Suppressor macrophage (primary cell): ENCODE results near the gene KIF20B.
"Not testable (repeated sequence)": the region's sequence is repeated elsewhere in the genome, so short reads cannot be mapped to it uniquely, and the experiment has no call there.

Source experiments
- DNase-seq, 4 experiments: peaks; one replicate each; pipeline ENCODE4 v3.0.0-alpha.2; 2020 to 2022

KIF20B gene

DNA sequence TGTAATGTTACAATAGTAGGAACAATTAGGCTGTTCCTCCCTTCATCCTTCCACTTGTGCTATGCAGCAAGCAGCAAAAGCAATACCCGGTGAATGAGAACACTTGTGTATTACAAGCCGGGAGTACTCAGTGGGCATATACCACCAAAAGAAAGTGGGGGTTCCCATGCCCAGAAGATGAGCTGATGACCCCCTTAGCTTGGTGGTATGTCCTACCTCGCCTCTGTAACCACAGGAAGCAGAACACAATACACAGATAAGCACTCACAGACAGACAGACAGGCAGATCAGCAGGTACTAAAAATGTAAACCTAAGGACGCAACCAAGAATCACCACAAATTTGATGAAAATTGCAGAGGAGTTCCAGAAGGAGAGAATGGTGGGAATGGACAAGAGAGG is 15.5 kb upstream of the KIF20B start:
- no peak for DNase-seq

DNA sequence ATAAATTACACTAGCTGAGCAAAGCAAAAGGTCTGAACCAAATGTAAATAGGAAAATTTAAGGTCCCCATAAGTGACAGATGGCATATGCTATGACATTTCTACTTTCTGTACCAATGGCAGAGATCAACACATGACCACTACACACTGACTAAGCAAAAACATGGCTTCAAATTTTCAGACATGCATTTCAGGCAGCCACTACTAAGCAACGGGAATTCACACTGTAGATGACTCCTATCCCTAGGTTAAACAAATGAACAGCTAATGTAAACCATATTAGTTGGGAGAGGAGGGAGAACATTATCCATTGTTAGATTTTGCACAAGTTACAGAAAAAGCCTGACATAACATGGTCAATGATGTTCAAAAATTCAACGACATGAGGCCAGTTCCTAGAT is 11.4 kb upstream of the KIF20B start:
- no peak for DNase-seq

DNA sequence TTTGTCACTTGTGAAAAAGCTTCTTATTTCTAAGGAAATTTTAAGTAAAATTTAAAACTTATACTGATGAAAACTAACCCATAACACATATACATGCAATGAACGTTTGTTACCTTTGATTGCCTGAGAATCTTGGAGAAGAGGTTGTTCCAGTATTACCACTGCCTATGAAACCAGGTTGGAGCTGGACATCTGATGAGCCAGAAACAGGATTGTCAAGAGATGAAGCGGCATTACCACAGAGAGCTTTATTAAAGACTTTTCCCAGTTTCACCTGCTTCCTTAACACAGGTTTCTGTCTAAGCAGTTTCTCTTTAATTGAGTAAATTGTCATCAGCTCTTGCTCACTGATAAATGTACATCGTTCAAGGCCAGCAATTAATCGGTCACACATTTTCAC is 9.0 kb upstream of the KIF20B start:
- no peak for DNase-seq

DNA sequence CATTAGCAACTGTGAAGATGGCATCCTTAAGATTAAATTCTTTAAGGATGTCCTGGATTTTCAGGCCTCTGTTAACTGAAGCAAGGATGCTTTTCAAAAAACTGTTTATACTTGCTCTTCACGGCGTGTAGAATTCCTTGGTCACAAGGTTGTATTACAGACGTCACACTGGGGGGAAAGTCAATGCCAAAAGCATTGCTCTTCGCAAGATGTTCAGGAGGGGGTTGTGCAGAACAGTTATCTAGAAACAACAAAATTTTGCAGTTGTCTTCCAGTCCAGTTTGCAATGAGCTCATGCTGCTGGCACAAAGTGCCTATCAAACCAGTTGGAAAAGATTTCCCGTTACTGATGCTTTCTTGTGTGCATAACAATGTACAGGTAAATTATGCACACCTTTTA is 8.2 kb upstream of the KIF20B start:
- DNase-seq = no peak

DNA sequence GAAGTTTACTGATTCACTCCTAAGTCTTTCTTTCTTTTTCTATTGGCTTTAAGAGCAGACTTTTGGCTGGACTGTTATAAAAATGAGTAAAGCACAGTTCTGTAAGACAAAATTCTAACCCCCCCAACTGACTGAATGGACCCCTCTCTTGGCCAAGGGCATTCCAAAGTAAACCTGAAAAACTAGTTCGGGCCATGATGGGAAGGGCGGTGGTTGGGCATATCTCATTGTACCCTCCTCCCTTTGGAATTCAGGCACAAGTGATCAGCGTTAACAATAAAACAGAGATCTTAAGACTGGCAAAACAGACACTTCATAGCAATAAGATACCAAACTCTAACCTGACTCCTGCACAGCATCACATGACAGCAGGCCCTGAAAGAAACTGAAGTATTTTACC is 6.1 kb upstream of the KIF20B start:
- no peak for DNase-seq

DNA sequence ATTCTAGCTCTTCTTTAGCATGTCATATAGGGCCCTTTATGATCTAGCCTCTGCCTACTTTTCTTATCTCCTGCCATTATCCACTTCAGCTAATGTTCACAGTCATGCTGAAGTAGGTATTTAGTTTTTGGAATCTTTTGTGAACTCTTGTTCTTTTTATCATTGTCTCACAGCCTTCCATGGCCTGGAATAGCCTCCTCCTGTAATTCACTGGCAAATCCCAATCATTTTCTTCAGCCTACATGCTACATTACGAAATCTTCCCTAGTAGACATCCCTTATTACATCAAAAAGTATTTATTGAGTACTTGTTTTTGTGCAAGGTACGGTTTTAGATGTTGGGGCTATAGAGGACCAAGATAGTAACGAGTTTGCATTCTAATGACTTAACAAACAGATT is 3.4 kb upstream of the KIF20B start:
- DNase-seq = no peak

DNA sequence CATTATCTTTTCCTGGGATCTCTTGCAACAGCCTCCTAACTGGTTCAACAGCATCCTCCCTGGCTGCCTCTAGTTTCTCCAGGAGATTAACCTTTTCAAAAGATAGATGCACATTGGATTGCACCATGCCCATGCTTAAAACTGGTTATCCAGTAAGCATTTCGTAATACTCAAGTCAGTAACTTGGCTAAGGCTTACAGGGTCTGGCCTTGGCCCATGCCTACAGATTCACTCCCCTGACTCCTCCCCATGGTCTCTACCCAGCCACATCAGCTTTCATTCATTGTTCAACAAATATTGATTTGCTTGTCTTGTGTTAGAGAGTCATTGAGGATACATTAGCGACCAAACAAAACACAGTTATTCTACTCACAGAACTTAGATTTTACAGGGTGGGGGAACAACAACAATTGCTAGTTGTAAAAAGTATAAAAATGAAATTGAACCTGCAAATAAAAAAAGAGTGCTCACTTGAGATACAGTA is 1.8 kb upstream of the KIF20B start:
- DNase-seq = no peak

DNA sequence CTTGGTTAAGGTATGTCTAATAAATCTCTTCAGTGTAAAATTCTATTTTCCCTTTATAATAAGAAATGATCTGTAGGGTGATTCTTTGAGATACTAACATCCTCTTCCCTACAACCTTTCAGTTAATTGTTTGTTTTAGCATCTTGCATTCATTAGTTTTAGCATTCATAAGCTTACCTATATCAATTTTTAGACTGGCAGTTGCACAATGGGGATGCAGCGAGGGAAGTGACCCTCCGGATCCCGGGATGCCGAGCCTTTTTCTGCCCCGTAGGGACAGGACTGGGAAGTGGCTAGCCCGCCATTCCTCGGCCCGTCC is 508 bp upstream of the KIF20B start:
- DNase-seq = no peak

DNA sequence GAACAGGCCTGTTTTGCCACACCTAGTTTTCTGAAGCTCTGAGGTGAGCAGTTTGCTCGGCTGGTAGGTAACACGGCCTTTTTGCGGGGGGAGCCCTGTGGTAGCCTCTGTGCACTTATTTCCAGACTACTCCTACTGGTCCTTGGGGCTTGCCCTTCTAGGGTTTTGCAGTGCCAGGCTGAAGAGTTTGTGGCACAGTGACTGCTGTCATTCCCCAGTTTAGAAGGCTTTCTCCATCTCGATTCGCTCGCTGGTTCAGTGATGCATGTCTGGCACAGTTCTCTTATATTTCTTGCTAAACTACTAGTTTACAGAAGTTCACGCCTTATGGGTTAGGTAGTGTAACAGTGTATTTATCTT is 711 bp downstream of the KIF20B start:
- DNase-seq = peak in 3 of 4 experiments; percentile 2 to 20 (median 2)

DNA sequence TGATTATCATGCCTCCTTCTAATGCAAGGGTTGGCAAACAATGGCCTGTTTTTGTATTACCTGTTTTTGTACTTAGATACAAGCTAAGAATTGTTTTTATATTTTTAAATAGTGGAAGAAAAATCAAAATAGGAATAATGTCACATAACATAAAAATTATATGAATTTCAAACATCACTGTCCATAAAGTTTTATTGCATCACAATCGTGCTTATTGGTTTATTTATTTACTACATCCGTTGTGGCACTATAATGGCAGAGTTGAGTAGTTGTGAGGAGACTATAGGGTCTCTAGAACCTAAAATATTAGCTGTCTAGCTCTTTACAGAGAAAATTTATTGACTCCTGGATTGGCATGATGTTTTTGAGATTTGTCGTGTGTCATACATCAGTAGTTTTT is 4.1 kb downstream of the KIF20B start:
- no peak for DNase-seq

DNA sequence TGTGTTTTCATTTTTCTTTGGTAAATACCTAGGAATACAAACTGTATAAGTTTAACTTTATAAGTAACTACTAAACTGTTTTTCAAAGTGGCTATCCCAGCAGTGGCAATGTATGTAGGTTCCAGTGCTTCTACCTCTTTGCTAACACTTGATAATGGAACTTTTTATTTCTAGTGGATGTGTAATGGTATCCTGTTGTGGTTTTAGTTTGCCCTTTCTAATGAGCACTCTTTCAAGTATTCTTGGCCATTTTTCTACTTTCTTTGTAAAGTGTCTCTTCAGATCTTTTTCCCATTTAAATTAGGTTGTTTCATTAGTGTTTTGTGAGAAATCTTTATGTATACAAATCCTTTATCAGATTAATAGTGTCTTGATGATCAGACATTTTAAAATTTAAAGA is 4.6 kb downstream of the KIF20B start:
- no peak for DNase-seq

DNA sequence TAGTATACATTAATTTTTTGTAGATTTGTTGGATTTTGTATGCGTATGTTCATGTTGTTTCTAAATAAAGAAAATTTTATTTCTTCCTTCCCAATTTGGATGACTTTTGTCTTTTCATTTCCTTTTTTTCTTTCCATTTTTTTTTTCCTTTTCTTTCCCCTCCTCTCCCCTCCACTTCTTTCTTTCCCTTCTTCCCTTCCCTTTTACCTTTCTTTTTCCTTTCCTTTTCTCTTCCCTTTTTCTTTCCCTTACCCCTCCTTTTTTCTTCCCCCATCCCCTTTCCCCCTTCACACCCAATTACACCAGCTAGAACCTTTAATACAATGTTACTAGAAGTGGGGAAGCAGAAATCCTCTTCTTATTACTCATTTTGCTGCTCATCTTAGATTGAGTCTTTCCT is 6.0 kb downstream of the KIF20B start:
- DNase-seq = no peak

DNA sequence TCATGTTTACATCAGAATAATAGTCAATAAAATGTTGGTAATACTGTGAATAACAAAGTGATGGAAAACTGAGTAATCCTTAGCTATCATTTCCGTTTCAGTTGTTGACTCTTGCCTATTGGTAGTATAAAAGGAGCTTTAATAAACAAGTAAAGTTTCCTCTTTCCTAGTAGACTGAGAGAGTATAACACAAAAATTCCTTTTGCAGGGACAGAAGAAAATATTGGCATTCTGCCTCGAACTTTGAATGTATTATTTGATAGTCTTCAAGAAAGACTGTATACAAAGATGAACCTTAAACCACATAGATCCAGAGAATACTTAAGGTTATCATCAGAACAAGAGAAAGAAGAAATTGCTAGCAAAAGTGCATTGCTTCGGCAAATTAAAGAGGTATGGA is 9.4 kb downstream of the KIF20B start:
- no peak for DNase-seq

DNA sequence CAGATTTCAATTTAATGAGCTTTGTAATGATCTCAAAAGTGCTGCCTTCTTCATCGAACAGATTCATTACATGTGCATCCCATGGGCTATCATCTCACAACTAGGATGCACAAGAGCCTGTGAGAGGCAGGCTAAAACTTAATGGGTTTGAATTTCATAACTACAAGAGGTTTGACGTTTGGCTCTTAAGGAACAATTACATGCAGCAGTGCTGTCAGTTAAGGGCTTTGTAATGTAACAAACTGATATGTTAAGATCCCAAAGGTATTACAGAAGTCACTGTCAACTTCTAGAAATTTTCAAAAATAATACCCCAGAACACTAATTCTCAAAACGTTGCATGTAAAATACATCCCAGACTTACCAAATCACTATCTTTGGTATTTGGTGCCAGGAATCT is 33.2 kb downstream of the KIF20B start:
- DNase-seq = no peak

DNA sequence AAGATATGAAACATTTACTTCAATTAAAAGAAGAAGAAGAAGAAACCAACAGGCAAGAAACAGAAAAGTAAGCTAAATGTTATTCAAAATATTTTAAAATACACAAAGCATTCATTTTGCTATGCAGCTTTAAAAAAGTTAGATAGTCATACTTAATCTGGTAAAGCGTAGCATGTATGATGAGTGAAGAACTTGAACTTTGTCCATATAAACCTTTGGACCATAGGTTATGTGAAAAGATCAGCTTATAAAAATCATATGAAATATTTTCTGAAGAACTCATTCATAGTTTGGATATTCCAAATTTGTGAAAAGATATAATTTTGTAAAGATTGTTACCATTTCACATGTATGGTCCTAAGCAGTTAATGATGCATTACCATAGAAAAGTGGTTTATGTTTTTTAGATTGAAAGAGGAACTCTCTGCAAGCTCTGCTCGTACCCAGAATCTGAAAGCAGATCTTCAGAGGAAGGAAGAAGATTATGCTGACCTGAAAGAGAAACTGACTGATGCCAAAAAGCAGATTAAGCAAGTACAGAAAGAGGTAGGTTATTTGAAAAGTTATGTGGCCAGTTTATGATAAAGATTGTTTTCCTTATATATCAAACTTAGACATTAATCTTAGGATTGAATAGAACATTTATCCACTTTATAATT is 37.3 kb downstream of the KIF20B start:
- DNase-seq = peak; percentile 15 to 73 (median 50)

DNA sequence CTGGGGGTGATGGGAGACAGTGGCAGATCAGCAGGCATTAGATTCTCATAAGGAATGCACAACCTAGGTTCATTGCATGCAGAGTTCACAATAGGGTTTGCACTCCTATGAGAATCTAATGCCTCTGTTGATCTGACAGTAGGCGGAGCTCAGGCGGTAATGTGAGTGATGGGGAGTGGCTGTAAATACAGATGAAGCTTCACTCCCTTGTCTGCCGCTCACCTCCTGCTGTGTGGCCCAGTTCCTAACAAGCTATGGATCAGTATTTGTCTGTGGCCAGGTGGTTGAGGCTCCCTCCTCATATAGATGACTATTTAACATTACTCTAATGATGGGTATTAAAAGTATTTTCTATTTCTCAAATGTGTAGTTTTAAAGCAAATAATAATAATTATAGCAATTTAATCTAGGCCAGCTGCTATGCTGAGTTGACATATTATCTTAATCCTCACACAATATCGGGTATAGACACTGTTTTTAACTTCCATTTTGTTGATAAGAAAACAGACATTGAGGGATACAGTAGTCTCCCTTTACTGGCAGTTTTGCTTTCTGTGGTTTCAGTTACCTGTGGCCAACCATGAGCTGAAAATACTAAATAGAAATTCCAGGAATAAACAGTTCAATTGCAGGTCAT is 39.9 kb downstream of the KIF20B start:
- DNase-seq = no peak

DNA sequence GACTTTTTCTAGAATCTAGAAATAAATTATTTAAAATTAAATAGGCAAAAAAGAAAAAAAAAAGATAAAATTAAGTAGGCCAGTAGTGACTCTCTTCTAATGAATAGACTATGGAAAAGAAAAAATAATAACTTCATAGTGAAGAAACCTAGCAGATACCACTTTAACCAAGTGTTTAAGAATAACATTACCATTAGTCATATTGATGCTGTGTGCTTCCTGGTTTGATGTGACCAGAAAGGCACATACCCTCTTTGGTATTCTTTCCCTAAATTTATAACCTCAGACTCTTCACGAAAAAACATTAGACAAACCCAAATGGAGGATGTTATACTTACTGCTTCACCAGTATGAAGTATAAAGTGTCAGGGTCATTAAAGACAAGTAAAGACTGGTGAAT is 42.6 kb downstream of the KIF20B start:
- DNase-seq = no peak

DNA sequence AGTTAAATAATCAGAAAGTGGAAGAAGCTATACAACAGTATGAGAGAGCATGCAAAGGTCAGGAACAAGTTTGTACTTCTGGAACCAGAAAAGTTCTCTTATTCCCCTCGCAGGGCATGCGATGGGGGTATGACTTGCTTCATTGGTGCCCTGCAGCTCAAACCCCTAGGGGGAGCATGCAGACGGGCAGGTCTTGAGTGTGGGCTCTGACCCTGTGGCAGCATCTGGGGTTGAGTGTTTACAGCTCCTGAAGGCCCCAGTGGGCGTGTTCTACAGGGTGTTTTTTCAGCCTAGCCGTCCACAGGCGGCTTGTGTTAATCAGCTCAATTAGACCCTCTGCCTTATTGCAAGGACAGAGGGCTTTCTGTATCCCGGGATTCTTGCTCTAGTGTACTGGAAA is 44.5 kb downstream of the KIF20B start:
- no peak for DNase-seq

DNA sequence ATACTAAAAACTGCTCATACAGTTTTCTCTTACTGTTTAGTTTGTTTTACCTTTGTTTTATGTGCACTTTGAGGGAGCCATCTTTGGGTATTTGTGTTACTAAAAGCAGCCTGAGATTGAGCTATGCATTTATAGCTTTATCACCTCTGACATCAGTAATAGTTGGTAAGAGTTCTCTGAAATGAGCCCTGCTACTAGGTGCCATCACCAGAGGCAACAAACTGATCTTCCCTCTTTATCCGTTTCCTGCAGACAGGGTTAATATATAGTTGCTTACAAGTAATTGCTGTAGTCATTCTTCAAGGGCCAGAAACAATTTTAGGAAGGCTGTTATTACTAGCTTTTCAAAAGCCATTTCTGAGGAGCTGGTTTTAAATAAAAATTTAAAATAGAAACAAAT is 49.1 kb downstream of the KIF20B start:
- DNase-seq = no peak

DNA sequence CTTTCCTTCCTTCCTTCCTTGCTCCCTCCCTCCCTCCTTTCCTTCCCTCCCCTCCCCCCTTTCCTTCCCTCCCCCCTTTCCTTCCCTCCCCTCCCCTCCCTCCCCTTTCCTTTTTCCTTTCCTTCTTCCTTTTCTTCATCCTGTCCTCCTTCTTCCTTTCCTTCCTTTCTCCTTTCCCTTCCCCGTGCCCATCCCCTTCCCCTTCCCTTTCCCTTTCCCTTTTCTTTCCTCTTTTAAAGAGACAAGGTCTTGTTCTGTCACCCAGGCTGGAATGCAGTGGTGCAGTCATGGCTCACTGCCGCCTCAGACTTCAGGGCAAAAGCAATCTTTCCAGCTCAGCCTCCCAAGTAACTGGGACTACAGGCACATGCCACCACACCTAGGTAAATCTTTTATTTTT is 54.0 kb downstream of the KIF20B start:
- DNase-seq = no peak

DNA sequence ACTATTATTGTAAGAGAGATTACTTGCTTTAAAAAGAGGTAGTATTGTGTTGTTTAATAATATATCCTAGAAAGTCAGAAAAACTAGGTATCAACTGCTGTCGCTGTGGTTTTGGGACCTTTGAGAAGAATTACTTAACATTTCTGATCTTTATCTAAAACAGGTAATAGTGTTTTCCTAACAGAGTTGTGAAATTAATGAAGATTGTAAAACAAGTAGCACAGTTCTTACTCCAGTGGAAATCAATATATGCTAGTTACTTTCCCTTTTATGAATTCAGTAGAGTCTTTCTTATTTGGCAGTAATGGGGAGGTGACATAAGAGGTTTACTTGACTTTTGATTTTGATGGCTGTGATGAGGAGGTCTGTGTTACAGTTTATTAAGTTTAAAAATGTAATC is 58.1 kb downstream of the KIF20B start:
- DNase-seq = no peak

DNA sequence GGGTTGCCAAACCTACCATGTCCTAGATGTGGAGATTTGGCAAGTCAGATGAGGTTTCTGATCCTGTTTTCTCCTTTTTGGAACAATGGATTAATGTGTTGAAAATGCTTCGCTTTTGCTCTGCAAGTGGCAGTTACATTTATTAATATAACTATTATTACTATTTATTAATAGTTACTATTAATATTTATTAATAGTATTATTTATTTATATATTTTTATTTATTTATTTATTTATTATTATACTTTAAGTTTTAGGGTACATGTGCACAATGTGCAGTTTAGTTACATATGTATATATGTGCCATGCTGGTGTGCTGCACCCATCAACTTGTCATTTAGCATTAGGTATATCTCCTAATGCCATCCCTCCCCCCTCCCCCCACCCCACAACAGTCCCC is 62.3 kb downstream of the KIF20B start:
- not testable (repeated sequence) for DNase-seq

DNA sequence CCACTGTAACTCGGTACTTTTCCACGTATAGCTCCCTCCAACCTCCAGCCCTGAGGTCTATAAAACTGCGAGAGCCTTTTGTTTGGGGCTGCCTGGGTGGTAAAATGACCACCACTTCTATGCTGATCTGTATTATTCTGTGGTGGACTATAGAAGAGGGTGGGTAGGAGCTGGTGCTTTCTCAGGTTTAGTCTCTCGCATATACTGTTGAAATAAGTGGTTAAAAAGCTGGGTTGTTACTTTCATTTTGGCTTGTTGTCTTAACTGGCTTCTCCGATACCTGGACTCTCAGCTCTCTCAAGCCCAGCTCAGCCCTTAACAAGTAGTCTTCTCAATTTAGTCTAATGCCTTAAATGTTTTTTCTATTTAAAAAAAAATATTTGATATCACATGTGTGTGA is 70.3 kb downstream of the KIF20B start:
- no peak for DNase-seq

DNA sequence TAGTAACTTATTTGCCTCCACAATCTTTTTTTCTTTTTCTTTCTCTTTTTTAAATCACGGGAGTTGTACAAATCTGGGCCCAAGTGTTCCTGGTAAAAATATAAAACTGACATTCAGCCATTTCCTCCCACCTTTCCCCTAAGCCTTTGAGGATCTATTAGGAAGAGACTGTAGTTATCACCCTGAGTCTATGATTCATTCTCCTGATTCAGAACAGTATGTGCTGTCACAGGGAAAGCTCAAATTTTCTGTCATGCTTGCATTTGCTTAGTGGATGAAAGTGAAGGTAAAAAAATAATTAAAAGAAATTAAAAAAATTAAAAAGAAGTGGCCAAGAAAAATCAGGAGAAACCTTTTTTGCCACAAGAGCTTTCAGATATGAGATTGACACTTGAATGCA is 71.7 kb downstream of the KIF20B start:
- DNase-seq = no peak

DNA sequence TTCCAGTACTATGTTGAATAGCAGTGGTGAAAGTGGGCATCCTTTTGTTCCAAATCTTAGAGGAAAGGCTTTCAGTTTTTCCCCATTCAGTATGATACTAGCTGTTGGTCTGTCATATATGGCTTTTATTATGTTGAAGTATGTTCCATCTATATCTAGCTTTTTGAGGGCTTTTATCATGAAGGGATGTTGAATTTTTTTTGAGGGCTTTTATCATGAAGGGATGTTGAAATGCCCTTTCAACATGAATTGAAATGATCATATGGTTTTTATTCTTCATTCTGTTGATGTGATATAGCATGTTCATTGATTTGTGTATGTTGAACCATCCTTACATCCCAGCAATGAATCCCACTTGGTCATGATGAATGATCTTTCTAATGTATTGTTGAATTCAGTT is 75.3 kb downstream of the KIF20B start:
- no peak for DNase-seq
